Kidney capillary endothelial cell (primary cell): Measurements from ENCODE around the gene STAC.
"Not testable (repeated sequence)": the region's sequence is repeated elsewhere in the genome, so short reads cannot be mapped to it uniquely, and the experiment has no call there.

Experiments
- DNase-seq: peaks from one replicate; pipeline ENCODE4 v3.0.0-alpha.2; 2018; ENCODE audit warnings: low spot score

Gene STAC

DNA sequence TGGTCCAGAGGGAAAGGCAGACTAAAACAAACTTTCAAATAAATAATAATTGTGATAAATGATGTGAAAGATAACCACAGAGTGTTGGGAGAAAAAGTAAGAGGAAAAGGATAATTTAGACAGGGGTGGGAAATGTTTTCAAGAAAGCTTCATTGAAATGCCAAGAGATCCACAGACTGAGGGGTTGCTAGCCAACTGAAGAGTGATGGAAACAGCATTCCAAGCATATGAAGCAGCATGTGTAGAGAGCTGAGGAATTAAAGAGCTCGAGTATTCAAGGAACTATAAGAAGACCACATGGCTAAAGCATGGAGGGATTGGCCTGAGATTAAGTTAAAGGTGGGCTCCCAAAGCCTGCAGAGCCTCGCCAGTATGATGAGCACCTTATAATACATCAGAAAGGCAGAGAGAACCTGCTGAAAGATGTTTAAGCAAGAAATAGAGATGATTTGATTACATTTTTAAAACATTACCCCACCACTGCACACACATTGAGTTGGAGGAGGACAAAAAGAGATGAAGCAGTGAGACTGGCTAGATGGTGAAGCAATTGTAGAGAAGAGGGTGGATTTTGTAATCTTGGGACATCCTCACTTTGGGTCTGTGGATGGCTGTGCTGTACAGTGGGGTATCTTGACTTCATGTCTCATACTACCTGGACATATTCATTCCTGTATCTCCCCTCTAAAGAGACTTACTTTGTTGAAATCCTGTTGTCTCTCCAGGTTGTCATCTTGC is 100.8 kb downstream of the STAC start:
- no peak for DNase-seq

GRCh38 chr3:36482256-36482655 is 102.0 kb downstream of the STAC start:
- no peak for DNase-seq

DNA sequence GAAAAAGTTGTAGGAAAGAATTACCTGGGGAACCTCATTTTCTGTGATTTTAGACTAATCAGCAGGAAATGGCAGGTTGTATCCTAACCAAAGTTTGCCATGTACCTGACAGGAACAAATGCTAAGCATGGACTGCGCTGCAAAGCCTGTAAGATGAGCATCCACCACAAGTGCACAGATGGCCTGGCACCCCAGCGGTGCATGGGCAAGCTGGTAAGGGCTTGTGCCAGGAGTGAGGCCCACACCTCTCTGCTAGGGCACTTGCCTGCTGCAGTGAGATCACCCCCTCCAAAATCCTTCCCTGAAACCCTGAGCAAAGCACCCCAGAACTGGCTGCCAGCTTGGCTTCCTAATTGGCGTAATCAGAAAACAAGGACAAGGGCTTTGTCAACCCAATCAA is 102.6 kb downstream of the STAC start:
- no peak for DNase-seq

- DNase-seq: no peak
Observed at GRCh38 chr3:36483709-36484108, 103.4 kb downstream of the STAC start.

DNA sequence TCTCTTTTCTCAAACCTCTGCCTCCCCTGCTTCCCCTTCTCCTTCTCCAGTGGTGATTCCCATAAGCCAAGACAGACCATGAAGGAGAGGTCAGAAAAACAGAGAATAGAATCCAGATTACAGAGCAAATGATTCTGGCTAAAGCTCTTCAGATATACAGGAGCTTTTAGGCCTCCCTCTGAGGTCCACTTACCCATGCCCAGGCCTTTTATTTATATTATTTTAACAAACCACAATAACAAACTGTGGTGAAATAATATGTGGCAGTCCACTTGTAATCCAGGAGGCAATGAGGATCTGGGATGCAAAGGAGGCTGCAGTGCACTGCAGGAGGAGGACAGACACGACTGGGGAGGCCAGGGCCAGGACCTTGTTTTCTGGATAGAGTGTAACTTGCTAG is 104.1 kb downstream of the STAC start:
- no peak for DNase-seq

GRCh38 chr3:36486009-36486795 is 105.9 kb downstream of the STAC start:
- peak; percentile 82 for DNase-seq

DNA sequence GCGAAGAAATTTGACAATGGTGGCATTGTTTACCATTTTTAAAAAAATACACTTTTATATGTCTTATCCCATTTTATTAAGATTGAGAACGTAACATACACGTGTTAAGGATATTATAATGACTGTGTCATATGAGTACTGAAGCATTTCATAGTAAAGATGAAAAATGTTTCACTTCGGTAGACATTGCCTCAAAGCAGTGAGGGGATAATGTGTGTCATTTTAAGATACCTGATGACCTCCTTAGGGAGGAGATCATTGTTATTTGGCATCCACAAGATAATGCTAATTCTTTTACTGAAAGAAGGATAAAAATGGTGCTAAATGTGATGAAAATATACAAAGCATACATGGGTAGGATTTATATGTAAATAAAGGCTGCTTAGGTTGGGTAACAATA is 107.3 kb downstream of the STAC start:
- no peak for DNase-seq

- no peak for DNase-seq
Observed at GRCh38 chr3:36488077-36488789, 107.9 kb downstream of the STAC start.

GRCh38 chr3:36489101-36489500 is 108.8 kb downstream of the STAC start:
- DNase-seq: no peak

GRCh38 chr3:36489679-36490425 is 109.5 kb downstream of the STAC start:
- no peak for DNase-seq

DNA sequence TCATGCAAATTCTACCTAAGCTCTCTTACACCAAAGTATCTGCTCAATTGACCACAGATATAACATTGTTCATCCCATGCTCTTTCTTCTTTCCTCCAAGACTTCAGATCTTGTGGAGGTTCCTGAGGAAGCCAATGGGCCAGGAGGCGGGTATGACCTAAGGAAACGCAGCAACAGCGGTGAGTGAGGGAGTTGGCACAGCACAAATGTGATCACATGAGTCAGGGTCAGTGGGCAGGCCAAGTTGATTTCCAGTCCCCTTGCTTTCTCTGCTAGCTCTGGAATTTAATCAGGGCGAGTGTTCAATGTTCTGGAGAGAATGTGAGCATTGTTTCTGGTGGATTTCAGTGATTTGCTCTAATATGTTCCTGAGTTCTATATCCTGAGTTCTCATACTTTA is 112.7 kb downstream of the STAC start:
- DNase-seq: no peak

DNA sequence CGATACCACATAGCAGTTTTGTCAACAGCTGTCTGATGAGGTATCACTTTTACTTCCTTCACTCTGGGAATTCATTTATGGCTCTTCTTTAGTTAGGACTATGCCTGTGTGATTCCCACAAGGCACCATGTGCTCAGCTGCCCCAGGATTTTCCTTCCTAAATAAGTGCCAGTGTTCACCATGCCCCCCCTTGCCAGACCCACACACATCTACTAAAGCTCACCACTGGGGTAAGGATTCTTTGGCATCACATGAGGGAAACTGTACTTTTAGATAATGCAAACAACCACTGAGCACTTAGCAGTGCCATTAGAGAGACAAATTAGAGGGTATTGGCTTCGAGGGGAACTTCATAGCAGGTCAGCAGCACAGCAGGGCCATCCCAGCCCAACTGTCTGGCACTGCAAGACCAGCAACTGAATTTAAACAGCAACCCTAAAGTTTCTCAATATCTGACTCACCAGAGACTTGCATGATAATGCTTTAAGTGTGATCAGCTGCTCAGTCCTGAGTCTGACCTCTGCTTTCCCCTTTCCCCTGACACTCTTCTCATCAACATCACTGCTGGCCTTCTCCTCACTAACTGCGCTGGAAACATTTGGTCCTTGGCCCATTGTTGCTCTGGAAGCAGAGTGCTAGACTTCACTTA is 114.3 kb downstream of the STAC start:
- DNase-seq: no peak

- no peak for DNase-seq
Observed at GRCh38 chr3:36496684-36497633, 116.7 kb downstream of the STAC start.

DNA sequence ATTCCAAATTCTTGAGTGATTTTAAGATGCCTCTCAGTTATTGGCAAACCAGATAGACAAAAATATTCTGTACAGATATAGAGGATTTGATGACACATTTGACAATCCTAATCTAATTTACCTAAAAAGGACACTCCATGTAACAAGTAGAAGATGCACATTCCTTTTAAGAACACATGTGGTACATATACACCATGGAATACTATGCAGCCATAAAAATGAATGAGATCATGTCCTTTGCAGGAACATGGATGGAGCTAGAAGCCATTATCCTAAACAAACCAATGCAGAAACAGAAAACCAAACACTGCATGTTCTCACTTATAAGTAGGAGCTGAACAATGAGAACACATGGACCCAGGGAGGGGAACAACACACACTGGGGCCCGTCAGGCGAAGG is 119.7 kb downstream of the STAC start:
- not testable (repeated sequence) for DNase-seq

GRCh38 chr3:36501616-36502015 is 121.3 kb downstream of the STAC start:
- DNase-seq: no peak

DNA sequence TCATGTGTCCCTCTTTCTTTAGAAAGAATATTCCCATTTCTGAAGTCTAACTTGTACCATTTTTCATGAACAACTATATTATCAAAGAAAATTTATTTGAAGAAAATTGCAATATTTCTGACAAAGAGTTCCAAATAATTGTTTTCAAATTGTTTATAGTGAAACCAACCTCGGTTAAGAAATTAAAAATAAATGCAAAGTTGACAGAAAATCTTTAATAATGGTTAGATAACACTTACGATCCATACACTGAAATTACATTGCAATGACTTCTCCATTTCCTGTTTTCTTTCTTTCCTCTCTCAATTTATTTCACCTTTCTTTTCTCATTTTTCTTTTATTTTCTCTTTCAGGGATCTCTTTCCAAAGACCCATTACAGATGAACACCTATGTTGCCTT is 125.1 kb downstream of the STAC start:
- no peak for DNase-seq

DNA sequence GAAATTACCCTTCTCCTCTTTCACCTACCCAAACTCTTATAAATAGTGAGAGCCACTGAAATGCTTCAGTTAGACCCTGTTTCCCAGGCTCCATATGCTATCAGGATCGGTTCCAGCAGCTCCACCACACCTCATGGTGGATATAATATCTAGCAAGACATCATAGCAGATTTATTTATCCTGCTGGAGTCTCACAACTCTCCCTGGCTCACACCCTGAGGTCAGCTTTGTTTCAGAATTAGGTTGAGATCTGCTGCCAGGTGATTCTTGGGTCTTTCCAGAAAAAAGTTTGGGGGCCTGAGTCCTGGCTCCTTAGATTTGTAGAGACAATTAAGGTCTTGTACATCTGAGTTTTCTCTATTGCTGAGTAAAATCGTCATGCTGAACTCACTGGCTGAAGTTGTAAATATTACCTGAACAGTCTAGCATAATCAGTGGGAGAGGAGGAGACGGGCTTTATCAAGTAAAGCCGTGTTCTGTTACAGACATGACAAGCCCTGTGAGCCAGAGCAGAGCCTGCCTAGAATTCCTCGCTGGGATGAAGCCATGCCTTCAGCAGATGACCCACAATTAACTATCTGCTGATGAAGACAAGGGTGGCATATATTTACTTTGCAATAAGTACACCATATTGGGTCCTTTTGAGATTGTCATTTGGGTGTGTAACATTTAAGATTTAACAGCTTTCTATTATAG is 131.6 kb downstream of the STAC start:
- no peak for DNase-seq

- DNase-seq: no peak
Observed at GRCh38 chr3:36512555-36512954, 132.3 kb downstream of the STAC start.

- DNase-seq: no peak
Observed at GRCh38 chr3:36514171-36514570, 133.9 kb downstream of the STAC start.

DNA sequence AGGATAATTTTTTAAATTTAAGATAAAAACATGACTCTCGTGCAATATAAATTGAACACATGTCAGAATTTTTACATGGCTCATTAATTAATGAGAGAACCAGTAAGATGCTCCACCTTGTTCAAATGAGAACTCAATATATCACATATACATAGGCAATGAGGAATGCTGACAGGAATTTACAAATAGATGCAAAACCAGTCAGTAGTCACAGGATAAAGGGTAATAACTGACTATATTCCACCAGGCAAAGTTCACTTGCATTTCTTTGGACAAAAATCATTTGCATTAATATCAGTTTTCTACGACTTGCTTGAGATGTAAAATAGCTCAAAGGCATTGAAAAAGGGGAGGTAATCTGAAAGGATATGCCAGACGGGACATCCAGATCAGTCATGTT is 139.4 kb downstream of the STAC start:
- no peak for DNase-seq
